SK-N-SH (cell line): Measurements from ENCODE around the gene TYK2. TPM values are rescaled to one million over a fixed set of nuclear protein-coding genes. Genes with fewer than 3 reads are reported as not detected.

Source experiments
- CTCF ChIA-PET: fragments of 300-600, 350-600 bp; formaldehyde crosslinking; extraction: SDS; loops from one replicate; lab custom pipeline; 2021; lab: Yijun Ruan, JAX
- POLR2A ChIA-PET: fragments of 350-600 bp; sonication (Branson Sonifier 250); formaldehyde crosslinking; extraction: SDS; loops from one replicate; lab custom pipeline; 2020; ENCODE audit warnings: antibody characterized with exemption, inconsistent platforms; lab: Yijun Ruan, JAX
- DNase-seq: peaks from one replicate; pipeline ENCODE4 v3.0.0; 2012
- H2AFZ ChIP-seq: fragments of 200-600 bp; sonication (generic); 2 replicates; pipeline ENCODE4 v1.8.1; 2016; ENCODE audit warnings: antibody characterized with exemption, mild to moderate bottlenecking, low read depth
- H3F3A ChIP-seq: fragments of 200-600 bp; sonication (generic); replicated peaks from 2 replicates; pipeline ENCODE3; 2016; ENCODE audit warnings: antibody characterized with exemption, mild to moderate bottlenecking; ENCODE audit not compliant: insufficient read depth
- H3K27ac ChIP-seq, 2 experiments: fragments of 200-500 bp in 1 of 2; fragments of 200-600 bp in 1 of 2; sonication (Bioruptor generic) in 1 of 2; sonication (generic), shearing (Covaris generic) in 1 of 2; 2 replicates each; pipeline versions ENCODE4 v1.5.1 to v1.6.1; 2014 to 2016; ENCODE audit warnings: low read depth in 2 of 2, inconsistent platforms in 1 of 2, low read length in 1 of 2, mild to moderate bottlenecking in 1 of 2, mixed read lengths in 1 of 2
- H3K27me3 ChIP-seq: fragments of 200-600 bp; sonication (generic), shearing (Covaris generic); 2 replicates; pipeline ENCODE4 v1.6.1; 2016; ENCODE audit warnings: mixed run types; ENCODE audit not compliant: insufficient read depth
- H3K36me3 ChIP-seq, 2 experiments: fragments of 200-500 bp in 1 of 2; fragments of 200-600 bp in 1 of 2; sonication (Bioruptor generic) in 1 of 2; sonication (generic) in 1 of 2; replicated peaks in 1 of 2; 2 replicates each; pipeline versions ENCODE3 to v1.5.1; 2014 to 2016; ENCODE audit warnings: low read length in 1 of 2, mild to moderate bottlenecking in 1 of 2; ENCODE audit not compliant: insufficient read depth in 2 of 2, control insufficient read depth in 1 of 2
- H3K4me1 ChIP-seq, 2 experiments: fragments of 200-500 bp in 1 of 2; fragments of 200-600 bp in 1 of 2; sonication (Bioruptor generic) in 1 of 2; sonication (generic), shearing (Covaris generic) in 1 of 2; 2 replicates each; pipeline versions ENCODE4 v1.5.1 to v1.6.1; 2014 to 2016; ENCODE audit warnings: low read depth in 1 of 2, low read length in 1 of 2, mixed run types in 1 of 2; ENCODE audit not compliant: insufficient read depth in 2 of 2, control insufficient read depth in 1 of 2
- H3K4me2 ChIP-seq: fragments of 200-600 bp; sonication (generic), shearing (Covaris generic); 2 replicates; pipeline ENCODE4 v1.6.1; 2017; ENCODE audit warnings: mixed run types
- H3K4me3 ChIP-seq, 2 experiments: fragments of 200-500 bp in 1 of 2; fragments of 200-600 bp in 1 of 2; sonication (Bioruptor generic) in 1 of 2; sonication (generic), shearing (Covaris generic) in 1 of 2; 2 replicates each; pipeline versions ENCODE4 v1.5.1 to v1.8.1; 2014 to 2016; ENCODE audit warnings: low read depth in 2 of 2, inconsistent platforms in 1 of 2, low read length in 1 of 2, mild to moderate bottlenecking in 1 of 2, mixed read lengths in 1 of 2, moderate library complexity in 1 of 2
- H3K79me2 ChIP-seq: fragments of 200-600 bp; sonication (generic); 2 replicates; pipeline ENCODE4 v1.8.1; 2017; ENCODE audit warnings: mild to moderate bottlenecking; ENCODE audit not compliant: insufficient read depth
- H3K9ac ChIP-seq: fragments of 200-600 bp; sonication (generic); 2 replicates; pipeline ENCODE4 v1.6.1; 2017; ENCODE audit warnings: mixed run types
- H3K9me2 ChIP-seq: fragments of 200-600 bp; sonication (generic); 2 replicates; pipeline ENCODE4 v1.6.1; 2017; ENCODE audit warnings: mixed run types
- H3K9me3 ChIP-seq: fragments of 200-600 bp; sonication (generic); 2 replicates; pipeline ENCODE4 v1.6.1; 2017; ENCODE audit warnings: mixed run types, mild to moderate bottlenecking, moderate library complexity
- H4K20me1 ChIP-seq: fragments of 200-600 bp; sonication (generic); 2 replicates; pipeline ENCODE4 v1.6.1; 2017; ENCODE audit warnings: mild to moderate bottlenecking, mixed run types; ENCODE audit not compliant: insufficient read depth
- CTCF ChIP-seq: fragments of 200-600 bp; sonication (generic); IDR thresholded peaks from 2 replicates; pipeline ENCODE4 v1.6.1; 2017; ENCODE audit warnings: antibody characterized with exemption, mild to moderate bottlenecking, moderate library complexity
- EP300 ChIP-seq, 2 experiments: IDR thresholded peaks; 2 replicates each; pipeline versions ENCODE4 v1.4.0 to v1.6.1; 2012; ENCODE audit warnings: borderline replicate concordance in 1 of 2, low read depth in 1 of 2, low read length in 1 of 2
- GABPA ChIP-seq: IDR thresholded peaks from 2 replicates; pipeline ENCODE4 v1.4.0; 2012; ENCODE audit warnings: low read depth, mild to moderate bottlenecking
- GATA2 ChIP-seq: sonication (generic); formaldehyde crosslinking; IDR thresholded peaks from 2 replicates; pipeline ENCODE4 v1.5.0; 2020; ENCODE audit warnings: mild to moderate bottlenecking, missing genetic modification reagents
- IRF3 ChIP-seq: fragments of 150-350 bp; IDR thresholded peaks from 2 replicates; pipeline ENCODE4 v1.6.1; 2016; ENCODE audit warnings: mild to moderate bottlenecking, low read depth, low read length
- JUND ChIP-seq: IDR thresholded peaks from 2 replicates; pipeline ENCODE4 v1.4.0; 2012
- MAX ChIP-seq: IDR thresholded peaks from 2 replicates; pipeline ENCODE4 v1.4.0; 2012; ENCODE audit warnings: low read depth
- MXI1 ChIP-seq: IDR thresholded peaks from 2 replicates; pipeline ENCODE4 v1.6.1; 2012; ENCODE audit warnings: mild to moderate bottlenecking, low read depth, low read length, improper control_type of control experiment
- NFIC ChIP-seq: IDR thresholded peaks from 2 replicates; pipeline ENCODE4 v1.4.0; 2012; ENCODE audit warnings: borderline replicate concordance
- PBX3 ChIP-seq: IDR thresholded peaks from 2 replicates; pipeline ENCODE4; 2012
- POLR2AphosphoS5 ChIP-seq: IDR thresholded peaks from 2 replicates; pipeline ENCODE4 v1.6.1; 2012; ENCODE audit warnings: low read depth, low read length
- RAD21 ChIP-seq: IDR thresholded peaks from 2 replicates; pipeline ENCODE4 v1.6.1; 2012; ENCODE audit warnings: mild to moderate bottlenecking, low read length
- RCOR1 ChIP-seq: fragments of 150-350 bp; IDR thresholded peaks from 2 replicates; pipeline ENCODE4 v1.6.1; 2017; ENCODE audit warnings: antibody characterized with exemption, low read length
- RFX5 ChIP-seq: IDR thresholded peaks from 2 replicates; pipeline ENCODE4 v1.6.1; 2012; ENCODE audit warnings: mild to moderate bottlenecking, improper control_type of control experiment, low read length
- RXRA ChIP-seq: IDR thresholded peaks from 2 replicates; pipeline ENCODE4 v1.4.0; 2012; ENCODE audit warnings: low read depth, mild to moderate bottlenecking, borderline replicate concordance
- SIN3A ChIP-seq: IDR thresholded peaks from 2 replicates; pipeline ENCODE4 v1.6.1; 2012; ENCODE audit warnings: low read depth, mild to moderate bottlenecking, low read length, moderate library complexity, borderline replicate concordance
- SMC3 ChIP-seq: IDR thresholded peaks from 2 replicates; pipeline ENCODE4 v1.6.1; 2012; ENCODE audit warnings: low read depth, low read length, improper control_type of control experiment
- TAF1 ChIP-seq: IDR thresholded peaks from 2 replicates; pipeline ENCODE4 v1.6.1; 2012; ENCODE audit warnings: low read depth, mild to moderate bottlenecking, low read length, moderate library complexity, borderline replicate concordance
- TCF12 ChIP-seq: IDR thresholded peaks from 2 replicates; pipeline ENCODE4 v1.4.0; 2012
- USF1 ChIP-seq: IDR thresholded peaks from 2 replicates; pipeline ENCODE4 v1.4.0; 2012; ENCODE audit warnings: low read depth, borderline replicate concordance
- USF2 ChIP-seq: fragments of 150-350 bp; IDR thresholded peaks from 2 replicates; pipeline ENCODE4 v1.6.1; 2017; ENCODE audit warnings: antibody characterized with exemption, low read length, low read depth, borderline replicate concordance
- ZBTB33 ChIP-seq: IDR thresholded peaks from 2 replicates; pipeline ENCODE4 v1.4.0; 2012; ENCODE audit warnings: low read depth, borderline replicate concordance
- WGBS: methylation state at CpG from one replicate; pipeline ENCODE4 v1.1.6; 2017; ENCODE audit warnings: low lambda C conversion rate; 5-methylcytosine and 5-hydroxymethylcytosine counted together
- polyA plus RNA-seq, 3 experiments: library from polyadenylated mRNA; depleted of rRNA; stranded (reverse); fragments of >200 nt; gene quantifications; 2 replicates each; pipeline ENCODE4 v1.2.3, GENCODE V29; 2012

The TYK2 gene
- polyA plus RNA-seq, 1 of the 3 experiments (the other 2 are of a cell fraction), result 44.6 TPM

GRCh38 chr19:10334588-10335351, 45.6 kb downstream of the TYK2 start:
- Histone ChIP-seq H3K9me3 (no peaks in the 10 kb centered on the region), H3K4me3 (peak overlapping the region; percentile 81 to 95), H3K79me2 (peaks cover 41% of the 10 kb centered on the region), H3K9me2 (no peaks in the 10 kb centered on the region), H3K4me1 (peaks cover 0 to 22% of the 10 kb centered on the region in 2 experiments; a peak in 1 of 4 replicates), H3K4me2 (peak overlapping the region; percentile 97), H3K27ac (peak overlapping the region; percentile 74 to 97; a peak in 3 of 4 replicates), H2AFZ (peak overlapping the region; percentile 70), H3K36me3 (peaks cover 4 to 7% of the 10 kb centered on the region in 2 experiments), H3K9ac (peak overlapping the region; percentile 97; the same call in 1 of the 2 replicates), H3F3A (no peaks in the 10 kb centered on the region), H4K20me1 (peaks cover 23% of the 10 kb centered on the region), H3K27me3 (no peaks in the 10 kb centered on the region)
- WGBS, result 3% methylated on average over 29 of the region's 59 CpGs
- peak; percentile 92 for DNase-seq
- CTCF ChIA-PET, result interaction anchor here (0.7 to 3.3 kb wide), 7 partner anchors 46 to 75 kb away, joined by 3 to 18 read pairs (median 3); partner anchors contain the start of genes ICAM1 and TYK2
- POLR2A ChIA-PET, result interaction anchor here (1.3 to 1.9 kb wide), 4 partner anchors 14 to 195 kb away, joined by 3 to 15 read pairs (median 4); partner anchors contain the start of gene TYK2
- no peak for TF ChIP-seq PBX3
- peak; percentile 97 for TF ChIP-seq MXI1
- TF ChIP-seq NFIC, result no peak
- peak; percentile 10; the same call in 1 of the 2 replicates for TF ChIP-seq RAD21
- TF ChIP-seq RFX5, result no peak
- no peak for TF ChIP-seq SIN3A
- no peak for TF ChIP-seq USF2
- no peak for TF ChIP-seq RCOR1
- TF ChIP-seq SMC3, result no peak
- no peak for TF ChIP-seq USF1
- TF ChIP-seq TCF12, result no peak
- no peak for TF ChIP-seq RXRA
- TF ChIP-seq JUND, result no peak
- TF ChIP-seq ZBTB33, result no peak
- no peak for TF ChIP-seq EP300 (IDR thresholded peaks at IDR 0.05; ENCODE audit: borderline replicate concordance in 1 of 2, low read depth in 1 of 2, low read length in 1 of 2)
- peak; percentile 88 for TF ChIP-seq MAX
- peak; percentile 57; the same call in 1 of the 2 replicates for TF ChIP-seq GABPA
- TF ChIP-seq POLR2AphosphoS5, result peak; percentile 69; the same call in 1 of the 2 replicates
- TF ChIP-seq CTCF, result peak; percentile 35
- peak; percentile 61 for TF ChIP-seq TAF1
- no peak for TF ChIP-seq GATA2 (CRISPR knock-in tag)
- TF ChIP-seq IRF3, result no peak
